SU-DHL-6 (cell line): Measurements from ENCODE around the gene PAQR4.

ENCODE experiments used
- EZH2phosphoT487 ChIP-seq: fragments of 200-600 bp; sonication (generic), shearing (Covaris generic); conservative IDR thresholded peaks from 2 replicates; pipeline ENCODE4 v1.6.1; 2018; ENCODE audit warnings: mild to moderate bottlenecking, antibody characterized with exemption, low read length, moderate library complexity, mixed read lengths
- TF ChIP-seq, protein P1 (sequence below): fragments of 200-600 bp; sonication (generic); IDR thresholded peaks from one replicate; pipeline ENCODE4 v1.5.1; 2017; ENCODE audit warnings: antibody characterized with exemption, mild to moderate bottlenecking, low read length, moderate library complexity; ENCODE audit not compliant: insufficient read depth, poor library complexity, severe bottlenecking

DNA sequence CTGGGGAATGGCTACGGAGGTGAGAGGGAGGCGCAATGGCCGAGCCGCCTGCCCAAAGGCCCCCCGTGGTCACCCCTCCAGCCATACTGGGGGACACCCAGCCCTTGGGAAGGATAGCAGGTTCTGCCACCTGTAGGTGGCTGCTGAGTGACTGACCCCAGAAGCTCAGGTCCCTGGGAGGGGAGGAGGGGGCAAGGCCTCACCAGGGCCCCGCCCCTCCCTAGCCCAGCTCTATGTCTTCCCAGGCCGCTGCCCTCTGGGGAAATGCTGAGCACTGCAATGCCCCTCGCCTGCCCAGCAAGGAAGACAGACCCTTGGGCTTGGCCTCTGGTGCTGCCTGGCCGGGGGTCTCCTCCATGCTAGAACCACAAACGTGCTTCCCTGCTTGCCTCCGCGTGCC is 32.2 kb downstream of the PAQR4 start:
- TF ChIP-seq, protein P1, sequence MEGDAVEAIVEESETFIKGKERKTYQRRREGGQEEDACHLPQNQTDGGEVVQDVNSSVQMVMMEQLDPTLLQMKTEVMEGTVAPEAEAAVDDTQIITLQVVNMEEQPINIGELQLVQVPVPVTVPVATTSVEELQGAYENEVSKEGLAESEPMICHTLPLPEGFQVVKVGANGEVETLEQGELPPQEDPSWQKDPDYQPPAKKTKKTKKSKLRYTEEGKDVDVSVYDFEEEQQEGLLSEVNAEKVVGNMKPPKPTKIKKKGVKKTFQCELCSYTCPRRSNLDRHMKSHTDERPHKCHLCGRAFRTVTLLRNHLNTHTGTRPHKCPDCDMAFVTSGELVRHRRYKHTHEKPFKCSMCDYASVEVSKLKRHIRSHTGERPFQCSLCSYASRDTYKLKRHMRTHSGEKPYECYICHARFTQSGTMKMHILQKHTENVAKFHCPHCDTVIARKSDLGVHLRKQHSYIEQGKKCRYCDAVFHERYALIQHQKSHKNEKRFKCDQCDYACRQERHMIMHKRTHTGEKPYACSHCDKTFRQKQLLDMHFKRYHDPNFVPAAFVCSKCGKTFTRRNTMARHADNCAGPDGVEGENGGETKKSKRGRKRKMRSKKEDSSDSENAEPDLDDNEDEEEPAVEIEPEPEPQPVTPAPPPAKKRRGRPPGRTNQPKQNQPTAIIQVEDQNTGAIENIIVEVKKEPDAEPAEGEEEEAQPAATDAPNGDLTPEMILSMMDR, result no peak
- no peak for TF ChIP-seq EZH2phosphoT487
